Measurements from ENCODE around the gene CFAP99. TPM values are rescaled to one million over a fixed set of nuclear protein-coding genes. Genes with fewer than 3 reads are reported as not detected.

The CFAP99 gene
- total RNA-seq, 4 donors from 2014 or later: not detected

DNA sequence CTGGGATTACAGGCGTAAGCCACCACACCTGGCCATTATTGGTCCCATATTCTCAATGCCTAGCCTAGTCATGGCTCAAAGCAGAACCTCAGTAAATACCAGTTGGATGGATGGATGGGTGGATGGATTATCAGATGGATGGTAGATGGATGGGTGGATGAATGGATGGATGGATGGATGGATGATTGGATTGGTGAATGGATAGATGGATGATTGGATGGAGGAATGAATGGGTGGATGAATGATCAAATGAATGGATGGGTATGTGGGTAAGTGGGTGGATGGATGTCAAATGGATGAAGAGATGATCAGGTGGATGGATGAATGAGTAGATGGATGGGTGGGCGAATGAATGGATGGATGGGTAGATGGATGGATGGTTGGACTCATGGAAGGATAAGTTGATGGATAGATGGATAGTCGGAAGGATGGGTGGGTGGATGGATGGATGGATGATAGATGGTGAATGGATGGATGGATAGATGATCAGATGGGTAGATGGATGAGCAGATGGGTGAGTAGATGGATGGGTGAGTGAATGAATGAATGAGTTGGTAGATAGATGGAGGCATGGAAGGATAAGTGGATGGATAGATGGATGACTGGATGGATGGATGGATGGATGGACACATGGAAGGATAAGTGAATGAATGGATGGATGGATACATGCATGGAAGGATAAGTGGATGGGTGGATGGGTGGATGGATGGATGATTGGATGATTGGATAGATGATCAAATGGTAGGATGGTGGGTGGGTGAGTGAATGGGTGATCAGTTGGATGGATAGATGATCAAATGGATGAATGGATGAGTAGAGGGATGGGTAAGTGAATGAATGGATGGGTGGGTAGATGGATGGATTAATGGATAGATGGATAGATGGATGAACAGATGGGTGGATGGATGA is 28.2 kb downstream of the CFAP99 start:
- intact Hi-C loops (cut with DNase I; ENCODE audit: low total_unique reads): no loop called here
- WGBS, 2 donors: 89 to 95% methylated on average over 3 of the region's 3 CpGs

DNA sequence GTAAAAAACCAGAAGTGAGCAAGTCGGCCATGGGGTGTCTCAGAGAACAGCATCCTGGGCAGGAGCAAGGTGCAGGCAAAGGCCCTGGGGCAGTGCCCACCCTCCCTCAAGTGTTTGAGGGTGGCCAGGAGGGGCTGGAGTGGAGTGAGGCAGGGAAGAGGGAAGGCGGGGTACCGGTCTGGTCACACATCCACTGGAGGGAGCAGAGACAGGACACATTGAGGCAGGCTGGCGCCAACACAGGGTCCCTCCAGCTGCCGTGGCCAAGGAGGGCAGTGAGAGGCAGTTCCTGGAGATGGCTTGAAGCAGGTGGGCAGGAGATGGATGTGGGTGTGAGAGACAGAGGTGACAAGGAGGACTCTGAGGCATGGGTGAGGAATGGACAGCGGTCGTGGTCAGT is 29.8 kb downstream of the CFAP99 start:
- TF ChIP-seq, protein P1, sequence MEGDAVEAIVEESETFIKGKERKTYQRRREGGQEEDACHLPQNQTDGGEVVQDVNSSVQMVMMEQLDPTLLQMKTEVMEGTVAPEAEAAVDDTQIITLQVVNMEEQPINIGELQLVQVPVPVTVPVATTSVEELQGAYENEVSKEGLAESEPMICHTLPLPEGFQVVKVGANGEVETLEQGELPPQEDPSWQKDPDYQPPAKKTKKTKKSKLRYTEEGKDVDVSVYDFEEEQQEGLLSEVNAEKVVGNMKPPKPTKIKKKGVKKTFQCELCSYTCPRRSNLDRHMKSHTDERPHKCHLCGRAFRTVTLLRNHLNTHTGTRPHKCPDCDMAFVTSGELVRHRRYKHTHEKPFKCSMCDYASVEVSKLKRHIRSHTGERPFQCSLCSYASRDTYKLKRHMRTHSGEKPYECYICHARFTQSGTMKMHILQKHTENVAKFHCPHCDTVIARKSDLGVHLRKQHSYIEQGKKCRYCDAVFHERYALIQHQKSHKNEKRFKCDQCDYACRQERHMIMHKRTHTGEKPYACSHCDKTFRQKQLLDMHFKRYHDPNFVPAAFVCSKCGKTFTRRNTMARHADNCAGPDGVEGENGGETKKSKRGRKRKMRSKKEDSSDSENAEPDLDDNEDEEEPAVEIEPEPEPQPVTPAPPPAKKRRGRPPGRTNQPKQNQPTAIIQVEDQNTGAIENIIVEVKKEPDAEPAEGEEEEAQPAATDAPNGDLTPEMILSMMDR (IDR thresholded peaks at IDR 0.05): no peak
- no peak for TF ChIP-seq POLR2A (IDR thresholded peaks at IDR 0.05)
- 86 to 90% methylated on average over 7 of the region's 7 CpGs for WGBS, 2 donors
- no peak for DNase-seq (ENCODE audit: low spot score in 2 of 2)
- intact Hi-C loops (cut with DNase I; ENCODE audit: low total_unique reads): no loop called here
- H3K4me3 ChIP-seq (ENCODE audit: low read depth, poor library complexity, severe bottlenecking): no peak overlapping the region

More for the DNA sequence above, 28.2 kb downstream of the CFAP99 start:
- no peak overlapping the region for H3K4me3 ChIP-seq (ENCODE audit: low read depth, poor library complexity, severe bottlenecking)
- DNase-seq (ENCODE audit: low spot score in 2 of 2): no peak
- TF ChIP-seq, protein P1 (IDR thresholded peaks at IDR 0.05): no peak
- no peak for TF ChIP-seq POLR2A (IDR thresholded peaks at IDR 0.05)

DNA sequence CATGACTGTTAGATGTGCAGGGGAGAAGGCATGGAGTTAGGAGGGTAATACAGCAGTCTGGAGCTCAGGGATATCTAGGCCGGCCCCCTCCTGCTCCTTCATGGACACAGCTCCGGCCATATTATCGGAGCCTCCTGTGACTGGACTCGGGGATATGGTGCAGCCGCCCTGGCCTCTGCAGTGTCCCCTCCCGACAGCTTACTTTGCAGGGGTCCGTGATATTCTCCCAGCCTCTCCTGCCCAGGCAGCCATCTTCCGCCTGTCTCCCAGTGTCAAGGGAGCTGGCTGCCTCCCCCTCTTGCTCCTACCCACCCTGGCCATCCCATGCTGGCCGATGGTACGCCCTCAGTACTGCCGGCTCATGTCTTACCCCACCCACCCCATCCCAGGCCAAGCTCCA is 30.3 kb downstream of the CFAP99 start:
- TF ChIP-seq, protein P1 (IDR thresholded peaks at IDR 0.05): no peak
- TF ChIP-seq POLR2A (IDR thresholded peaks at IDR 0.05): no peak
- DNase-seq (ENCODE audit: low spot score in 2 of 2): no peak
- intact Hi-C loops (cut with DNase I; ENCODE audit: low total_unique reads): no loop called here
- WGBS, 2 donors: 92 to 95% methylated on average over 11 of the region's 11 CpGs
- H3K4me3 ChIP-seq (ENCODE audit: low read depth, poor library complexity, severe bottlenecking): no peak overlapping the region

DNA sequence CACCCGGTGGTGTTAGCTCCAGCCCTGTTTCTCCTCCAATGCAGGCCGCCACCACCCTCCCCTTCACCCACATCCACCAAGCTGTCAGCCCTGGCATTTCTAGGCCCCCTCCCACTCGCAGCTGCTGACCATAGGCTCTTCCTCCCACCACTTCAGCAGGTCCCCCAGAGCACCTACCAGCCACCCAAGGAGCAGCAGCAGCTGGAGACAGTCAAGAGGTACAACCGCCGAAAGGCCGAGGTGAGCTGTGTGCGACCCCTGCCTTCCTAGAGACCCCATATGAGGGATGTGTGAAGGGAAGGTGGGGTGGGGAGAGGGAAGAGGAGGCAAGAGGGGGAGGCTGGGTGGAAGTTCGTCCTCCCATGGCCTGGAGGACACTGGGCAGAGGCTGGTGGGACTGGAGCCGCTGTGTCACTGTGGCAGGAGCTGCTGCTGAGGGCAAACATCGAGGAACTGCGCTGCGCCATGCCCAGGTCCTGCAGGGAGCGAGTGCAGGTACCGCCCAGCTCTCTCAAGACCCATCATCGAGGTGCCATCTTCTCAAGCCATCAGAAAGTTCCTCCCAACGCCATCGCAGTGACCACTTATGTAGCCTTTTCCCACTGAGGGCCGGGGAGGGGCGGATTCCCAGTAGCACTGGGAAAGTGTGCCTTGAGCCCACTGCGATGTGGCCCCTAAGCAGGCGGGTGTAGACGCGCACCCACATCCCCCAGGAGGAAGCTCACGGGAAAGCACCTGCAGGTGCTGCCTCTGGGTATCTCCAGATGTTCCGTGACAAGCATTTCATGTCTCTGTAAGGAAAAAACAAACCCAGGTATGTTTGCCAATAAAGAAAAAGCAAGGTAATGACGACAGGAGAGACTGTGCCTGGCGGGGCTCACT is 31.0 kb downstream of the CFAP99 start:
- no peak overlapping the region for H3K4me3 ChIP-seq (ENCODE audit: low read depth, poor library complexity, severe bottlenecking)
- 81 to 88% methylated on average over 27 of the region's 27 CpGs for WGBS, 2 donors
- DNase-seq (ENCODE audit: low spot score in 2 of 2): no peak
- intact Hi-C loops (cut with DNase I; ENCODE audit: low total_unique reads): loop anchor here (10.0 kb wide), 1 partner anchor 235 kb away; no protein-coding TSS in a partner anchor
- TF ChIP-seq, protein P1 (IDR thresholded peaks at IDR 0.05): no peak
- no peak for TF ChIP-seq POLR2A (IDR thresholded peaks at IDR 0.05)

DNA sequence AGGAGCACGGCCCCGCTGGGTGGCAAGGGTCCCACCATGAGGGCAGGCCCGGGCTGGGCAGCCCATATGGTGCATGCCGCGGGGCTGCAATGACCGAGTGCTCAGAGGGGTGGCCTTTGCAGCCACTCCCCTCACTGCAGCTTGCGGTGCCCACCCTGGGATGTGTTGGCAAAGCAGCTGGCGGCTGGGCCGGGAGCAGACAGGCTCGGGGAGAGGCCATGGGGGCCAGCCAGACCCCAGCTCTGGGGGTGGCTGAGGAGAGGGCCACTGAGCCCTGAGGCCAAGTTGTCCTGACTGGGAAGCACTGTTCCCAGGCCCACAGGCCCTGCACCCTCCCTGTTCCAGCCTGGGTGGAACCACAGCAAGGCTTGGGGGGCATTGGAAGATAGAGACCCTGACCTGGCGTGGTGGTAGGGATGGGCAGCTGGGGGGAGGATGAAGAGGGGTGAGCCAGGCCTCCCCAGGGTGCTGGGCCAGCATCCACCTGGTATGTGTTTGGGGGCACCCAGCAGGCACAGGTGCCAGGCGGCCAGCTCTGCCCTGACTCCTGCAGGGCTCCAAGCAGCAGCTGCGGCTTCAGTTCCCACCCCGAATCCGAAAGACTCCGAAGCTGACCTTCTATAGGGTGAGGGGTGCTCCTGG is 31.8 kb downstream of the CFAP99 start:
- TF ChIP-seq POLR2A (IDR thresholded peaks at IDR 0.05): no peak
- TF ChIP-seq, protein P1 (IDR thresholded peaks at IDR 0.05): no peak
- intact Hi-C loops (cut with DNase I; ENCODE audit: low total_unique reads): loop anchor here (10.0 kb wide), 1 partner anchor 236 kb away; no protein-coding TSS in a partner anchor
- WGBS, 2 donors: 75 to 78% methylated on average over 10 to 16 of the region's 16 CpGs
- no peak overlapping the region for H3K4me3 ChIP-seq (ENCODE audit: low read depth, poor library complexity, severe bottlenecking)
- no peak for DNase-seq (ENCODE audit: low spot score in 2 of 2)
